K562 (cell line): ENCODE results near the gene TERB1. TPM values are rescaled to one million over a fixed set of nuclear protein-coding genes. Genes with fewer than 3 reads are reported as not detected.

Experiments used
- ATAC-seq: fragments of 200-7000 bp; cut with Tn5 transposase; 3 replicates; pipeline ENCODE4 v1.9.1; 2020; ENCODE audit warnings: moderate library complexity
- BruUV-seq: library from RNA; stranded (reverse); fragments of 400-500 nt; replicated peaks from 2 replicates; lab custom pipeline; 2021; lab: Mats Ljungman, UMichigan
- CTCF ChIA-PET: fragments of 300-600 bp; formaldehyde crosslinking; extraction: SDS; loops from one replicate; lab custom pipeline; 2021; ENCODE audit warnings: low intra/inter-chr PET ratio; lab: Yijun Ruan, JAX
- POLR2A ChIA-PET: fragments of 300-600, 350-650 bp; sonication (Branson Sonifier 250); formaldehyde crosslinking; extraction: SDS; loops from one replicate; lab custom pipeline; 2021; ENCODE audit warnings: antibody characterized with exemption, inconsistent platforms; lab: Yijun Ruan, JAX
- DNase-seq, 4 experiments: peaks; one replicate each; pipeline versions ENCODE4 v3.0.0 to v3.0.0-alpha.2; 2011 to 2018; ENCODE audit warnings: low spot score in 3 of 4, mixed read lengths in 3 of 4; ENCODE audit errors: extremely low read depth in 1 of 4
- FAIRE-seq: peaks from 2 replicates; lab custom pipeline; 2011; peaks lifted over from hg19 to GRCh38; lab: Jason Lieb, UNC
- H2AFZ ChIP-seq: 2 replicates; pipeline ENCODE4 v1.6.0; 2011; ENCODE audit warnings: low read depth, low read length, control low read depth, inconsistent platforms
- H3K27ac ChIP-seq: fragments of 200-600 bp; 3 replicates; pipeline ENCODE4 v1.8.0; 2011; ENCODE audit warnings: low read depth, mild to moderate bottlenecking, control low read depth, inconsistent platforms, low read length, moderate library complexity, mixed read lengths; ENCODE audit errors: extremely low read depth
- H3K27me3 ChIP-seq, 2 experiments: fragments of 300-600 bp in 1 of 2; 2 replicates in 1 of 2; 3 replicates in 1 of 2; pipeline versions ENCODE4 v1.6.0 to v1.8.0; 2011; ENCODE audit warnings: inconsistent platforms in 2 of 2, low read length in 2 of 2, mild to moderate bottlenecking in 1 of 2, mixed read lengths in 1 of 2, moderate library complexity in 1 of 2; ENCODE audit not compliant: control insufficient read depth in 2 of 2, insufficient read depth in 2 of 2
- H3K36me3 ChIP-seq: fragments of 300-600 bp; 3 replicates; pipeline ENCODE4 v1.8.0; 2011; ENCODE audit warnings: mild to moderate bottlenecking, low read length, inconsistent platforms; ENCODE audit not compliant: control insufficient read depth, insufficient read depth
- H3K4me1 ChIP-seq, 2 experiments: fragments of 200-600 bp in 1 of 2; replicated peaks in 1 of 2; 2 replicates in 1 of 2; 3 replicates in 1 of 2; pipeline versions ENCODE4 v1.5.1 to v1.8.0; 2011; ENCODE audit warnings: inconsistent platforms in 2 of 2, low read length in 2 of 2, mild to moderate bottlenecking in 1 of 2, mixed read lengths in 1 of 2, moderate library complexity in 1 of 2; ENCODE audit not compliant: control insufficient read depth in 2 of 2, insufficient read depth in 2 of 2
- H3K4me2 ChIP-seq: 2 replicates; pipeline ENCODE4 v1.6.1; 2011; ENCODE audit warnings: low read length, control low read depth, inconsistent platforms, mixed read lengths; ENCODE audit not compliant: insufficient read depth
- H3K4me3 ChIP-seq: fragments of 200-600 bp; sonication (generic), shearing (Covaris generic); 2 replicates; pipeline ENCODE4 v1.5.1; 2016; ENCODE audit warnings: control low read depth, inconsistent platforms
- H3K79me2 ChIP-seq: fragments of 200-600 bp; 3 replicates; pipeline ENCODE4 v1.8.0; 2011; ENCODE audit warnings: low read length, inconsistent platforms; ENCODE audit not compliant: control insufficient read depth, insufficient read depth
- H3K9ac ChIP-seq, 2 experiments: 2 replicates each; pipeline versions ENCODE4 v1.6.0 to v1.6.1; 2011; ENCODE audit warnings: low read depth in 2 of 2, low read length in 2 of 2, control low read depth in 1 of 2, inconsistent platforms in 1 of 2, mild to moderate bottlenecking in 1 of 2, mixed read lengths in 1 of 2; ENCODE audit not compliant: insufficient read depth in 1 of 2
- H3K9me1 ChIP-seq: one replicate; pipeline ENCODE4 v1.6.0; 2011; ENCODE audit warnings: inconsistent platforms, mild to moderate bottlenecking, low read length, moderate library complexity; ENCODE audit not compliant: control insufficient read depth, insufficient read depth
- H3K9me3 ChIP-seq: replicated peaks from 2 replicates; pipeline ENCODE4 v1.5.1; 2011; ENCODE audit warnings: low read depth, low read length, inconsistent platforms; ENCODE audit not compliant: control insufficient read depth, insufficient read depth
- H4K20me1 ChIP-seq: replicated peaks from 2 replicates; pipeline ENCODE4 v1.6.1; 2011; ENCODE audit warnings: low read length, inconsistent platforms, mixed read lengths; ENCODE audit not compliant: control insufficient read depth, insufficient read depth
- C11orf30 ChIP-seq: fragments of 450-650 bp; IDR thresholded peaks from 2 replicates; pipeline ENCODE4 v1.6.1; 2016; ENCODE audit warnings: low read depth, mild to moderate bottlenecking
- EWSR1 ChIP-seq: fragments of 450-650 bp; IDR thresholded peaks from 2 replicates; pipeline ENCODE4 v1.6.1; 2018; ENCODE audit warnings: borderline replicate concordance, mild to moderate bottlenecking, low read depth, moderate library complexity; ENCODE audit not compliant: partially characterized antibody
- HDAC8 ChIP-seq: fragments of 450-650 bp; IDR thresholded peaks from 2 replicates; pipeline ENCODE4 v1.6.1; 2016; ENCODE audit warnings: mild to moderate bottlenecking, missing genetic modification characterization, moderate library complexity, missing compliant biosample characterization
- JUNB ChIP-seq: fragments of 450-650 bp; formaldehyde crosslinking; conservative IDR thresholded peaks from 2 replicates; pipeline ENCODE4 v1.4.0; 2020; ENCODE audit warnings: mild to moderate bottlenecking
- KLF13 ChIP-seq: fragments of 450-650 bp; IDR thresholded peaks from 2 replicates; pipeline ENCODE4 v1.6.1; 2016; ENCODE audit warnings: missing genetic modification characterization, low read depth, mild to moderate bottlenecking, missing compliant biosample characterization, moderate library complexity, borderline replicate concordance
- MBD2 ChIP-seq: sonication (generic); IDR thresholded peaks from 2 replicates; pipeline ENCODE4 v1.6.1; 2016; ENCODE audit warnings: low read depth, borderline replicate concordance
- POLR2A ChIP-seq: fragments of 450-650 bp; conservative IDR thresholded peaks from 2 replicates; pipeline ENCODE4 v1.6.1; 2016
- PURB ChIP-seq: sonication (generic); formaldehyde crosslinking; IDR thresholded peaks from 2 replicates; pipeline ENCODE4 v1.9.0; 2021; ENCODE audit warnings: low read depth, mild to moderate bottlenecking, missing genetic modification reagents
- RBM25 ChIP-seq: fragments of 200-400 bp; formaldehyde crosslinking; IDR thresholded peaks from 2 replicates; pipeline ENCODE4 v1.6.1; 2018; ENCODE audit warnings: low read length, low read depth, moderate library complexity; ENCODE audit not compliant: severe bottlenecking
- ZKSCAN8 ChIP-seq: fragments of 200-800 bp; sonication (Bioruptor generic); IDR thresholded peaks from 2 replicates; pipeline ENCODE4 v1.6.1; 2016; ENCODE audit warnings: missing genetic modification characterization, missing compliant biosample characterization
- ZNF121 ChIP-seq: sonication (generic); formaldehyde crosslinking; conservative IDR thresholded peaks from 2 replicates; pipeline ENCODE4 v1.8.0; 2022; ENCODE audit warnings: missing genetic modification reagents
- ZNF696 ChIP-seq: fragments of 250-450 bp; sonication (Bioruptor Pico); conservative IDR thresholded peaks from 2 replicates; pipeline ENCODE4 v1.4.0; 2020; ENCODE audit warnings: mild to moderate bottlenecking, moderate library complexity
- ZNF77 ChIP-seq: fragments of 250-450 bp; sonication (Bioruptor Pico); IDR thresholded peaks from 2 replicates; pipeline ENCODE4 v1.5.0; 2020
- WGBS: fragments of 100-300 bp; shearing (Covaris generic); methylation state at CpG from one replicate; pipeline ENCODE4 v1.1.6; 2016; ENCODE audit warnings: low coverage, mixed read lengths; ENCODE audit not compliant: insufficient coverage; ENCODE audit errors: missing lambda C conversion rate; 5-methylcytosine and 5-hydroxymethylcytosine counted together
- in situ Hi-C: fragments of 300-500 bp; cut with MboI; formaldehyde crosslinking; loops from 4 replicates; pipeline ENCODE4 v1.15.0; 2018; ENCODE audit warnings: inconsistent platforms, mixed read lengths
- intact Hi-C: fragments of 100-400 bp; cut with micrococcal nuclease; formaldehyde crosslinking; loops from 2 replicates; pipeline ENCODE4 v1.14.2; 2022
- polyA plus RNA-seq, 8 experiments: library from polyadenylated mRNA; depleted of rRNA in 4 of 8; stranded (reverse) in 5 of 8; unstranded in 3 of 8; fragments of >200 nt; fragmentation: Nextera tagmentation in 2 of 8; fragmentation: Illumina TruSeq in 1 of 8; extraction: Ambion mirVana in 2 of 8; extraction: Trizol in 1 of 8; gene quantifications; 2 replicates each; pipeline versions ENCODE4 v1.2.1 to v1.2.3, GENCODE V29; 2011 to 2014; ENCODE audit warnings: inconsistent platforms in 1 of 8, missing spikeins in 1 of 8
- total RNA-seq, 7 experiments: library from RNA; depleted of rRNA in 6 of 7; stranded (reverse); fragments of >200 nt in 6 of 7; fragmentation: Illumina TruSeq in 2 of 7; extraction: Trizol in 2 of 7; gene quantifications; 2 replicates each; pipeline versions ENCODE4 v1.2.1 to v1.2.3, GENCODE V29; 2011 to 2021; ENCODE audit warnings: low replicate concordance in 1 of 7
- TF ChIP-seq, protein P1 (sequence below), 2 experiments: IDR thresholded peaks in 1 of 2; conservative IDR thresholded peaks in 1 of 2; 2 replicates each; pipeline ENCODE4 v1.6.1; 2016; ENCODE audit warnings: low read depth in 2 of 2, mild to moderate bottlenecking in 1 of 2, missing compliant biosample characterization in 1 of 2, missing genetic modification characterization in 1 of 2, moderate library complexity in 1 of 2

TERB1 gene
- total and polyA plus RNA-seq, 9 of the 15 experiments (the other 6 are each of a cell fraction or from before 2014, with no cell fraction given) = not detected

DNA sequence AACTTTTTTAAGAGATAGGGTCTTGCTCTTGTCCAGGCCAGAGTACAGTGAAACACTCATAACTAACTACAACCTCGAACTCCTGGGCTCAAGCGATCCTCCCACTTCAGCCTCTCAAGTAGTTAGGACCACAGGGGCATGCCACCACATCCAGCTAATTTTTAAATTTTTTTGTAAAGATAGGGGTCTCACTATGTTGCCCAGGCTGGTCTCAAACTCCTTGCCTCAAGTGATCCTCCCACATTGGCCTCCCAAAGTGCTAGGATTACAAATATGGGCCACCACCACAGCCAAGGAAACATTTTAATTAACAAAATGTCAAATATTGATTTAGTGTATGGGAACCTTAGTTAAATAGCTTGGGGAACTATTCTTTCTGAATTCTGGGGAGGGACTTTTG is 47.2 kb downstream of the TERB1 start:
- FAIRE-seq = no peak
- in situ Hi-C loops (no loop called here), intact Hi-C loops (no loop called here)
- Histone ChIP-seq H3K4me3 (no peak overlapping the region), H3K9ac (no peak overlapping the region), H4K20me1 (peaks cover 10% of the 10 kb centered on the region), H3K9me3 (no peaks in the 10 kb centered on the region), H3K27ac (no peak overlapping the region), H3K36me3 (peaks cover 10% of the 10 kb centered on the region; the same call in 2 of the 3 replicates), H3K4me1 (peaks cover 9 to 15% of the 10 kb centered on the region in 2 experiments; a peak in 4 of 5 replicates), H3K4me2 (no peak overlapping the region), H3K9me1 (no peaks in the 10 kb centered on the region), H3K27me3 (no peaks in the 10 kb centered on the region), H3K79me2 (peaks cover 22% of the 10 kb centered on the region), H2AFZ (no peak overlapping the region)
- DNase-seq = no peak
- BruUV-seq = no TSS peak
- CTCF ChIA-PET = no interaction called here
- 13% methylated on average over 2 of the region's 2 CpGs for WGBS
- TF ChIP-seq JUNB = no peak
- TF ChIP-seq HDAC8 = no peak
- TF ChIP-seq ZNF121 = peak; percentile 63; the same call in 1 of the 2 replicates
- TF ChIP-seq MBD2 = no peak
- TF ChIP-seq, protein P1, sequence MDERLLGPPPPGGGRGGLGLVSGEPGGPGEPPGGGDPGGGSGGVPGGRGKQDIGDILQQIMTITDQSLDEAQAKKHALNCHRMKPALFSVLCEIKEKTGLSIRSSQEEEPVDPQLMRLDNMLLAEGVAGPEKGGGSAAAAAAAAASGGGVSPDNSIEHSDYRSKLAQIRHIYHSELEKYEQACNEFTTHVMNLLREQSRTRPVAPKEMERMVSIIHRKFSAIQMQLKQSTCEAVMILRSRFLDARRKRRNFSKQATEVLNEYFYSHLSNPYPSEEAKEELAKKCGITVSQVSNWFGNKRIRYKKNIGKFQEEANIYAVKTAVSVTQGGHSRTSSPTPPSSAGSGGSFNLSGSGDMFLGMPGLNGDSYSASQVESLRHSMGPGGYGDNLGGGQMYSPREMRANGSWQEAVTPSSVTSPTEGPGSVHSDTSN (CRISPR knock-in tag; IDR thresholded peaks at IDR 0.05; ENCODE audit: low read depth) = no peak
- TF ChIP-seq, protein P1 (tag; conservative IDR thresholded peaks at IDR 0.05; ENCODE audit: low read depth) = no peak
- TF ChIP-seq ZNF77 = no peak
- peak; percentile 43 for TF ChIP-seq RBM25
- no peak for TF ChIP-seq ZNF696 (CRISPR knock-in tag)
- no peak for TF ChIP-seq KLF13
- no peak for TF ChIP-seq ZKSCAN8 (CRISPR knock-in tag)
- TF ChIP-seq POLR2A = no peak
- no peak for TF ChIP-seq EWSR1
- no peak for TF ChIP-seq C11orf30
- TF ChIP-seq PURB (CRISPR knock-in tag) = no peak
- POLR2A ChIA-PET = interaction anchor here (0.7 kb wide), 1 partner anchor 126 kb away, joined by 3 read pairs; no protein-coding TSS in a partner anchor
- ATAC-seq = no peak
